ENCODE measurements around the gene GOLGA3. TPM values are rescaled to one million over a fixed set of nuclear protein-coding genes. Genes with fewer than 3 reads are reported as not detected.

The GOLGA3 gene
- total RNA-seq, 4 donors from 2014 or later = 69.8 to 117 (median 97.7) TPM

DNA sequence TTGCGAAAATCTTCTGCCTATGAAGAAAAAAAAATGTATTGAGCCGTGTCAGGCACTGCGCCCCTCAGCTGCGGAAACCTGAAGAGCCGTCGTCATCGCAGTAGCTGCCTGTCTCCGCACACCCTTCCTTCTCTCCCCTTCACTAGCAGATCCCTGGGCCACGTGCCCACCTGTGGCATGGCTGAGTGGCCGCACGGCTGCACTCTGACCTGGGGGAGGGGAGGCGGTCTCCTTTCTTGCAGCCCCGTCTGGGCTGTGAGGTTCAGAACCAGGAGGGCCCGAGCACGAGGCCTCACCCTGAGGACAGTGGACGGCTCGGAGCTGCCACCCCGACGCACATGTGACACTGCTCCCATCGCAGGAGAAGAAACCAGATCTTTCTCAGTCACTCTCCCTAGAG is 93.2 kb downstream of the GOLGA3 start:
- Histone ChIP-seq H3K9me3 (no peaks in the 10 kb centered on the region), H3K4me1 (no peaks in the 10 kb centered on the region), H3K4me3 (no peak overlapping the region), H3K36me3 (peaks cover 3 to 100% (median 53%) of the 10 kb centered on the region in 3 donors), H3K27me3 (no peaks in the 10 kb centered on the region), H3K27ac (no peak overlapping the region)
- no peak for DNase-seq (ENCODE audit: low spot score in 2 of 2)
- 88 to 93% methylated on average over 20 of the region's 20 CpGs for WGBS, 2 donors
- TF ChIP-seq POLR2A (IDR thresholded peaks at IDR 0.05) (no peak), CTCF (IDR thresholded peaks at IDR 0.05) (no peak), EP300 (IDR thresholded peaks at IDR 0.05) (no peak)

DNA sequence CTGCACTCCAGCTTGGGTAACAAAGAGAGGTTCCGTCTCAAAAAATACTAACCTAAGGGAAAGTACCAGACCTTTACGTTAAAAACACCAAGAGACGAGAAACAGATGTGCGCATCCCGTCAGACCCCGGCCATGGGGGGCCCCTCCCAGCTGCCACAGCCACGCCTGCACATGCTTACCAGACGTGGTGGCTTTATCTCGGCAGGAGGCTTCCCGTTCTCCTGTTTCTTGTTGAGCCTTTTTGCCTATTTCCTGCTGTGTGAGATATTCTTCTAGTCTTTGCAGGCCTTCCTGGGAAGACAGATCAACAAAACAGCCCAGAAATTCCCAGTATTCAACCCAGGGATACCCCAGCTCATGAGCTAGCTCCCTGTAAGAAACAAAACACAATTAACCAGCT is 94.5 kb downstream of the GOLGA3 start:
- Histone ChIP-seq H3K27ac (no peak overlapping the region), H3K27me3 (no peaks in the 10 kb centered on the region), H3K36me3 (peaks cover 2 to 100% (median 44%) of the 10 kb centered on the region in 3 donors), H3K9me3 (no peaks in the 10 kb centered on the region), H3K4me1 (no peaks in the 10 kb centered on the region), H3K4me3 (no peak overlapping the region)
- no peak for DNase-seq (ENCODE audit: low spot score in 2 of 2)
- WGBS, 2 donors = 74 to 78% methylated on average over 10 of the region's 10 CpGs
- TF ChIP-seq CTCF (IDR thresholded peaks at IDR 0.05) (no peak), EP300 (IDR thresholded peaks at IDR 0.05) (no peak), POLR2A (IDR thresholded peaks at IDR 0.05) (no peak)

GRCh38 chr12:132731574-132731973 is 97.1 kb downstream of the GOLGA3 start:
- 85 to 89% methylated on average over 17 of the region's 17 CpGs for WGBS, 2 donors
- TF ChIP-seq POLR2A (IDR thresholded peaks at IDR 0.05) (no peak), CTCF (IDR thresholded peaks at IDR 0.05) (no peak), EP300 (IDR thresholded peaks at IDR 0.05) (no peak)
- Histone ChIP-seq H3K4me3 (no peak overlapping the region), H3K27me3 (no peaks in the 10 kb centered on the region), H3K36me3 (peaks cover 5 to 99% (median 51%) of the 10 kb centered on the region in 3 donors), H3K27ac (no peak overlapping the region), H3K4me1 (no peaks in the 10 kb centered on the region), H3K9me3 (no peaks in the 10 kb centered on the region)
- DNase-seq (ENCODE audit: low spot score in 2 of 2) = no peak

DNA sequence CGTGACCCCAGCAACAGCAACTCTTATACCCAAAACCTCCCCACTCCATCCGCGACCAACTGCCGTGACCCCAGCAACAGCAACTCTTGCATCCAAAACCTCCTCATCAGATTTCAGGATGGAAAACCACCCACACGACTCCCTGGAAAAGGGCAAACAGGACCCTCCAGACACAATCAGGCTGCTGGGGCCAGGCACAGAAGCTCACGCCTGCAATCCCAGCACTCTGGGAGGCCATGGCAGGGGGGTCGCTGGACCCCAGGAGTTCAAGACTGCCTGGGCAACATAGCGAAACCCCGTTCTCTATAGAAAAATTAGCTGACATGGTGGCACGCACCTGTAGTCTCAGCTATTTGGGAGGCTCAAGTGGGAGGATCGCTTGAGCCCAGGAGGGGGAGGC is 98.3 kb downstream of the GOLGA3 start:
- Histone ChIP-seq H3K27ac (no peak overlapping the region), H3K36me3 (peaks cover 5 to 99% (median 48%) of the 10 kb centered on the region in 3 donors), H3K4me1 (no peaks in the 10 kb centered on the region), H3K27me3 (no peaks in the 10 kb centered on the region), H3K4me3 (no peak overlapping the region), H3K9me3 (no peaks in the 10 kb centered on the region)
- TF ChIP-seq POLR2A (IDR thresholded peaks at IDR 0.05) = no peak
- TF ChIP-seq EP300 (IDR thresholded peaks at IDR 0.05) = no peak
- TF ChIP-seq CTCF (IDR thresholded peaks at IDR 0.05) = no peak
- WGBS, 2 donors = 87 to 95% methylated on average over 7 to 11 of the region's 11 CpGs
- DNase-seq (ENCODE audit: low spot score in 2 of 2) = no peak

DNA sequence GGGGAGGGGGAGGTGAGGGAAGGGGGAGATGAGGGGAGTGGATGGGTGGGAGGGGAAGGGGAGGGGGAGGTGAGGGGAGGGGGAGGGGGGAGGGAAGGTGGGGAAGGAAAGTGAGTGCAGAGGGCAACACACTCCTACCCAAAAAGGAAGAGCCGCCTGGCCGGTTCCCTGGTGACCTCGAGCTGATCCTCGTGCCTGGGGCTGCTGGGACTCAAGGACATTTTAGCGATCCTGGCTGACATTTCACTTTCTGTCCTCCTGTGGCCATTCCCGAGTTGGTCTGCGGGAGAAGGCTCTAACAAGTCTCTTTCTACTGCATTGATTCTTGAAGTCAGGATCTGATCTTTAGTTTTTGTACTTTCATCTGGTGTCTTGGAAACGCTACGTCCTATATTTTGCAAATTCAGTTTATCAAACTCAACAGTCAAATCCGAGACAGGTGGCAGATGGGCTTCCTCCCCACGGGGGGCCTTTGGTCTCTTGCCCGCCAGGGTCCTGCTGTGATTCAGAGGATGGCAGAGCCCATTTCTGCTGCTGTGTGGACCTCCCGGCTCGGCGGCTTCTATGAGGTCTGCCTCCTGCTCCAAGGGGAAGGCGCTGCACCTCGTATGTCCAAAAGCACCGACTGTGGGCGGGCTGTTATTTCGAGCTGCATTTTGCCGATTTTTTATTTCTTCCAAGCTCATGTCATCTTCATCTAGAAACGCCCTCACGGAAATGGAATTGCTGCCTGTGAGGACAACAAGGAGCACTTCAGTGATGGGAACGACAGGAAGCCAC is 98.9 kb downstream of the GOLGA3 start:
- H3K27me3 ChIP-seq = no peaks in the 10 kb centered on the region
- TF ChIP-seq POLR2A (IDR thresholded peaks at IDR 0.05) (no peak), EP300 (IDR thresholded peaks at IDR 0.05) (no peak), CTCF (IDR thresholded peaks at IDR 0.05) (no peak)
- H3K27ac ChIP-seq = no peak overlapping the region
- H3K36me3 ChIP-seq = peaks cover 5 to 99% (median 45%) of the 10 kb centered on the region in 3 donors
- 85 to 87% methylated on average over 24 of the region's 24 CpGs for WGBS, 2 donors
- H3K9me3 ChIP-seq = no peaks in the 10 kb centered on the region
- no peaks in the 10 kb centered on the region for H3K4me1 ChIP-seq
- H3K4me3 ChIP-seq = no peak overlapping the region
- no peak for DNase-seq (ENCODE audit: low spot score in 2 of 2)
